Measurements from ENCODE around the gene ACAA2. TPM values are rescaled to one million over a fixed set of nuclear protein-coding genes. Genes with fewer than 3 reads are reported as not detected.

Gene ACAA2
- polyA plus RNA-seq, 1 experiment, result 33.8 TPM

- ChIA-PET CTCF (no interaction called here), POLR2A (no interaction called here)
- H3K27ac ChIP-seq (ENCODE audit: low read depth, low read length), result no peak overlapping the region
- no peaks in the 10 kb centered on the region for H3K27me3 ChIP-seq (ENCODE audit: control insufficient read depth, insufficient read depth, low read length)
- H3K4me3 ChIP-seq (ENCODE audit: low read depth, low read length), result no peak overlapping the region
- TF ChIP-seq CTCF (IDR thresholded peaks at IDR 0.05; ENCODE audit: low read depth, low read length), result no peak
- H3K9me3 ChIP-seq (ENCODE audit: control insufficient read depth, insufficient read depth, low read length), result no peaks in the 10 kb centered on the region
- DNase-seq (ENCODE audit: low read depth, low spot score), result no peak
Observed at GRCh38 chr18:49752095-49752457, 61.3 kb downstream of the ACAA2 start.

GRCh38 chr18:49751427-49752094, 61.8 kb downstream of the ACAA2 start:
- CTCF ChIA-PET, result no interaction called here

GRCh38 chr18:49749563-49749962, 63.8 kb downstream of the ACAA2 start:
- no peak for TF ChIP-seq CTCF (IDR thresholded peaks at IDR 0.05; ENCODE audit: low read depth, low read length)

More at GRCh38 chr18:49751427-49752094, 61.8 kb downstream of the ACAA2 start:
- POLR2A ChIA-PET, result no interaction called here
- DNase-seq (ENCODE audit: low read depth, low spot score), result no peak
- H3K27me3 ChIP-seq (ENCODE audit: control insufficient read depth, insufficient read depth, low read length), result no peaks in the 10 kb centered on the region
- no peak for TF ChIP-seq CTCF (IDR thresholded peaks at IDR 0.05; ENCODE audit: low read depth, low read length)
- no peak overlapping the region for H3K27ac ChIP-seq (ENCODE audit: low read depth, low read length)
- no peaks in the 10 kb centered on the region for H3K9me3 ChIP-seq (ENCODE audit: control insufficient read depth, insufficient read depth, low read length)
- no peak overlapping the region for H3K4me3 ChIP-seq (ENCODE audit: low read depth, low read length)

GRCh38 chr18:49747876-49748275, 65.5 kb downstream of the ACAA2 start:
- POLR2A ChIA-PET, result no interaction called here
- Histone ChIP-seq H3K9me3 (ENCODE audit: control insufficient read depth, insufficient read depth, low read length) (no peaks in the 10 kb centered on the region), H3K27me3 (ENCODE audit: control insufficient read depth, insufficient read depth, low read length) (no peaks in the 10 kb centered on the region), H3K4me3 (ENCODE audit: low read depth, low read length) (no peak overlapping the region), H3K27ac (ENCODE audit: low read depth, low read length) (no peak overlapping the region)
- no peak for TF ChIP-seq CTCF (IDR thresholded peaks at IDR 0.05; ENCODE audit: low read depth, low read length)
- CTCF ChIA-PET, result no interaction called here
- no peak for DNase-seq (ENCODE audit: low read depth, low spot score)

More at GRCh38 chr18:49749563-49749962, 63.8 kb downstream of the ACAA2 start:
- Histone ChIP-seq H3K27me3 (ENCODE audit: control insufficient read depth, insufficient read depth, low read length) (no peaks in the 10 kb centered on the region), H3K27ac (ENCODE audit: low read depth, low read length) (no peak overlapping the region), H3K9me3 (ENCODE audit: control insufficient read depth, insufficient read depth, low read length) (no peaks in the 10 kb centered on the region), H3K4me3 (ENCODE audit: low read depth, low read length) (no peak overlapping the region)
- CTCF ChIA-PET, result no interaction called here
- POLR2A ChIA-PET, result no interaction called here
- no peak for DNase-seq (ENCODE audit: low read depth, low spot score)

GRCh38 chr18:49745045-49746014, 68.0 kb downstream of the ACAA2 start:
- no peak for DNase-seq (ENCODE audit: low read depth, low spot score)
- CTCF ChIA-PET, result no interaction called here
- Histone ChIP-seq H3K9me3 (ENCODE audit: control insufficient read depth, insufficient read depth, low read length) (no peaks in the 10 kb centered on the region), H3K27ac (ENCODE audit: low read depth, low read length) (no peak overlapping the region), H3K27me3 (ENCODE audit: control insufficient read depth, insufficient read depth, low read length) (no peaks in the 10 kb centered on the region), H3K4me3 (ENCODE audit: low read depth, low read length) (no peak overlapping the region)
- no peak for TF ChIP-seq CTCF (IDR thresholded peaks at IDR 0.05; ENCODE audit: low read depth, low read length)
- POLR2A ChIA-PET, result no interaction called here
